Measurements from ENCODE around the gene IRF2.

IRF2 gene

DNA sequence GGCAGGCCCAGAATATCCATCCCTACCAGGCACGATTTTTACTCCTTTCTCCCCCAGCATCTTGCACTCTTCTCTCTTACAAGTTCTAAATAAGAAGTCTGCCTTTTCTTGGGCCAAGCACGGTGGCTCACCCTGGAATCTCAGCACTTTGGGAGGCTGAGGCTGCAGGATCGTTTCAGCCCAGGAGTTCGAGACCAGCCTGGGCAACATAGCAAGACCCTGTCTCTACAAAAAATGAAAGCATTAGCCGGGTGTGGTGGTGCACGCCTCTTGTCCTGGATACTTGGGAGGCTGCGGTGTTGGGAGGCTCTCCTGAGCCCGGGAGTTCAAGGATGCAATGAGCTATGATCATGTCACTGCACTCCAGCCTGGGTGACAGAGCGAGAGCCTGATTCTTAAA lies 64.8 kb downstream of the IRF2 start:
- DNase-seq (ENCODE audit: low read depth in 2 of 2) = no peak

DNA sequence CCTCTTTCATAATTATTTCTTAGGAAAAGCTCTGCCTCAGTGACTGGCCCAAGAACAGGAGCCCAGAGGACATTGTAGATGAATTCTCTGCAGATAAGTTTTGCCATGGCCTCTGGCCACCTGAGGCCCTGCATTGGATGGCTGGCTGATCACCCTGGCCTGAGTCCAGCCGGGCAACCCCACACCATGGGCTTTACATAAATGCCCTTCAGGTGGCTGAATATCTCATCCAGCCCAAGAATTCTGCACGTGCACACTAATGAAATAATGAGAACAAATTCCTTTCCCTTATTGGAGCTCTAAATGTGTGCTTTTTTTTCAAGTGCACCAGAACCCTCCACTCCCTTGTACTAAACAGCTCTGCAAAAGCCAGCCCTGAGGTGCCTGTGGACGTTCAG lies 65.7 kb downstream of the IRF2 start:
- DNase-seq (ENCODE audit: low read depth in 2 of 2) = no peak

- DNase-seq (ENCODE audit: low read depth in 2 of 2) = no peak
These were observed 66.2 kb downstream of the IRF2 start for GRCh38 chr4:184408021-184408683.

- no peak for DNase-seq (ENCODE audit: low read depth in 2 of 2)
These were observed 67.4 kb downstream of the IRF2 start for GRCh38 chr4:184406958-184407391.

DNA sequence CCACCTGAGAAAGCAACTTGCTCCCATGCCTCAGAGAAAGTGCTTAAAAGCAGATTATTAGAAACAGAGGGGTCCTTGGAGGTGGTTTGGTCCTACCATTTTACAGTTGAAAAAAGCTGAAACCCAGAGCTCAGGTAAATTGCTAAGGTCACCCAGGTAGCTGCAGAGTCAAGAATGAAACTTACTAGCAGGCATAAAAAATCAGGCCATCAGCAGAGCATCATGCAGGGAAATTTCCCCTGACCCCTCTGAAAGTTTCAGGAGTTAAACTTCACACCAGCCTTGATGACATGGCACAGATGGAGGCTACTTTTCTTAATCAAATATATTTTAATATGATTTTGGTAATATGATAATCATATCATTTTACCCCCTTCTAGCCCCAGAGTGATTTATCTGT lies 70.3 kb downstream of the IRF2 start:
- no peak for DNase-seq (ENCODE audit: low read depth in 2 of 2)

GRCh38 chr4:184403384-184403781 lies 71.0 kb downstream of the IRF2 start:
- DNase-seq (ENCODE audit: low read depth in 2 of 2) = no peak

- DNase-seq (ENCODE audit: low read depth in 2 of 2) = no peak
These were observed 71.5 kb downstream of the IRF2 start for GRCh38 chr4:184402740-184403383.

DNA sequence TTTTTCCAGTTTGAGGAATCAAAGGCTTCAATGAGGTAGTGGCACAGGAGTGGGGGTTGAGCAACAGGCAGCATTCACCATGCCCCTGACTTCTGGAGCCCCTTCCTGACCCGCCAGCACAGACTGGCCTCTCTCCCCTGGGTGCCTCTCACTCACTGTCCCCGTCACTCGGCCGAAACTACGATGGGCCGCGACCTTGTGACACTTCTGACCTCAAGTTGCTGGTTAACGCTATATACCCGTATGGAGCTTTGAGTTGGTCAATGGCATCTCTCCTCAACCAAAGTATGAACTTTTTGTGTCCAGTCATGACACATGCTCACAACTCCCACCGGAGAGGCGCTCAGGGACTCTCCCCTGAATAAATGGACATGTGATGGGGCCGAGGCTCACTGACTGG lies 72.1 kb downstream of the IRF2 start:
- DNase-seq (ENCODE audit: low read depth in 2 of 2) = no peak

- DNase-seq (ENCODE audit: low read depth in 2 of 2) = no peak
These were observed 72.8 kb downstream of the IRF2 start for GRCh38 chr4:184401397-184402171.

- no peak for DNase-seq (ENCODE audit: low read depth in 2 of 2)
These were observed 73.5 kb downstream of the IRF2 start for GRCh38 chr4:184400891-184401290.

GRCh38 chr4:184400375-184400870 lies 73.9 kb downstream of the IRF2 start:
- DNase-seq (ENCODE audit: low read depth in 2 of 2) = no peak

DNA sequence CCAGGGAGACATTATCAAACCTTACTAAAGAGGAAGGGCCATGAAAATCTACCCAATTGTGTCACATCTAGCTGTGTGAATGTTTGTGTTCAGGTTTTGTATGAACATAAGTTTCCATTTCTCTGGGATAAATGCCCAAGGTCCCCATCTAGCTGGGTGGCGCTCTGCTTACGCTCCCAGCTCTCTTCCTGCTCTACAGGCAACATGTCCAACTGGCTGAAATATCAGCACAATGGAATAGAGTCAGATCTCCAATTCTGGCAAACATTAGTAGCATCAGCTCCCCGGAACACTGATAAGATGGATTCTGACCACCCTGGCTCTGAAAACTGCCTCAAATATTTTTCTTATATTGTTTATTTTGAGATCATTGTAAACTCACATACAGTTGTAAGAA lies 74.8 kb downstream of the IRF2 start:
- no peak for DNase-seq (ENCODE audit: low read depth in 2 of 2)

GRCh38 chr4:184398741-184399511 lies 75.4 kb downstream of the IRF2 start:
- no peak for DNase-seq (ENCODE audit: low read depth in 2 of 2)

GRCh38 chr4:184397516-184398163 lies 76.7 kb downstream of the IRF2 start:
- DNase-seq (ENCODE audit: low read depth in 2 of 2) = no peak

- DNase-seq (ENCODE audit: low read depth in 2 of 2) = no peak
These were observed 77.5 kb downstream of the IRF2 start for GRCh38 chr4:184396570-184397515.

DNA sequence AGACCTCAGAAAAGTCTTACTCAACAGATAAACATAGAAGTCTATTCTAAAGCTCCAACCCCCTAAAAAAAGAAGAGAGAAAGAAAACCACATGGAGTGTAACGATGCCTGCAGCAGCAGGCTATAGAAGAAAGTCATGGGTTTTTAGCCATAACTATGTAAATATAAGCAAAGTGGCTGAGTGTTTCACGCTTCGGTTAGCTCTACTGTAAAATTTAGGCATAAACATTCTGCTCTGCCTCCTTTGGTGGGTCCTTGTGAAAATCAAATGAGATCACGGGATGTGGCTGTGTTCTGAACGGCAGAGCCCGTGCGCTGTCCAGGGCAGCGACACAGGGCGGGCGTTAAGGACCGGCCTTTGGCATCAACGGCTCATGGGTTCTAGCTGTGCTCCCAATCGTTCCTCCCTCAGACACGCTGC lies 78.4 kb downstream of the IRF2 start:
- no peak for DNase-seq (ENCODE audit: low read depth in 2 of 2)

GRCh38 chr4:184395451-184395917 lies 78.9 kb downstream of the IRF2 start:
- no peak for DNase-seq (ENCODE audit: low read depth in 2 of 2)

GRCh38 chr4:184392748-184393559 lies 81.4 kb downstream of the IRF2 start:
- no peak for DNase-seq (ENCODE audit: low read depth in 2 of 2)

DNA sequence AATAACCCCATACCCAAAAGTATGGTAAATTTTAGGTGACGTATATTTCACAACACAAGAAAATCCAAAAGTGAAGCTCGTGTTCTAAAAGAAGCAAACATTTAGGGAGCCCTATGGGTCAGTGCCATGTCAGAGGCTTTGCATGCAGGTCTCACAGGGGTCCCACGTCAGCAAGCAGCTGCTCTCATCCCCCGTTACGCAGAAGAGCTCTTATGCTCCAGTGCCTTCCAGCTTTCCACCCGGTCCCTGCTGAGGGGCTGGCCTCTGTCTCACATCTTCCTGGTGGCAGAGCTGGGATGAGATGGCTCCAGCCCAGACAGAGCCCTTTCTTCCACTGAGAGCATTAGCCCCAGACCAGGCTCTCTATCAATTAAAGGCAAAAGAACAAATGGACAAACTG lies 82.0 kb downstream of the IRF2 start:
- no peak for DNase-seq (ENCODE audit: low read depth in 2 of 2)
